HepG2 (cell line): Measurements from ENCODE around the gene NSUN6. TPM values are rescaled to one million over a fixed set of nuclear protein-coding genes. Genes with fewer than 3 reads are reported as not detected.

ENCODE experiments used
- BORCS8-MEF2B ChIP-seq: sonication (generic); formaldehyde crosslinking; IDR thresholded peaks from 2 replicates; pipeline ENCODE4 v1.8.0; 2022; ENCODE audit warnings: mild to moderate bottlenecking, missing genetic modification reagents
- CBFB ChIP-seq: sonication (generic); formaldehyde crosslinking; IDR thresholded peaks from 2 replicates; pipeline ENCODE4 v1.4.0; 2020; ENCODE audit warnings: missing genetic modification reagents
- ETV6 ChIP-seq: sonication (generic); formaldehyde crosslinking; conservative IDR thresholded peaks from 2 replicates; pipeline ENCODE4 v1.4.0; 2020; ENCODE audit warnings: missing genetic modification reagents
- MIER2 ChIP-seq: IDR thresholded peaks from 2 replicates; pipeline ENCODE4 v1.6.1; 2016; ENCODE audit warnings: missing biosample characterization, missing genetic modification reagents
- NBN ChIP-seq: fragments of 450-650 bp; conservative IDR thresholded peaks from 2 replicates; pipeline ENCODE4 v1.6.1; 2017
- NFKBIZ ChIP-seq: IDR thresholded peaks from 2 replicates; pipeline ENCODE4 v1.6.1; 2018; ENCODE audit warnings: missing genetic modification reagents, missing compliant biosample characterization
- PCBP1 ChIP-seq: fragments of 200-400 bp; formaldehyde crosslinking; IDR thresholded peaks from 2 replicates; pipeline ENCODE4 v1.6.1; 2017; ENCODE audit warnings: mild to moderate bottlenecking, low read depth, low read length, borderline replicate concordance
- PPARG ChIP-seq: conservative IDR thresholded peaks from 2 replicates; pipeline ENCODE4 v1.6.1; 2016; ENCODE audit warnings: missing biosample characterization, missing genetic modification reagents
- RFX1 ChIP-seq: fragments of 450-650 bp; IDR thresholded peaks from 2 replicates; pipeline ENCODE4 v1.6.1; 2017
- YY1 ChIP-seq: IDR thresholded peaks from 2 replicates; pipeline ENCODE4 v1.6.1; 2011; ENCODE audit warnings: low read length, low read depth, moderate library complexity, mild to moderate bottlenecking; ENCODE audit not compliant: insufficient read depth, insufficient replicate concordance
- ZNF256 ChIP-seq: sonication (generic); formaldehyde crosslinking; conservative IDR thresholded peaks from 2 replicates; pipeline ENCODE4 v1.4.0; 2020; ENCODE audit warnings: missing genetic modification reagents
- ZNF367 ChIP-seq: sonication (generic); formaldehyde crosslinking; IDR thresholded peaks from 2 replicates; pipeline ENCODE4 v1.4.0; 2020; ENCODE audit warnings: missing genetic modification reagents, borderline replicate concordance
- ZNF563 ChIP-seq: sonication (generic); formaldehyde crosslinking; IDR thresholded peaks from 2 replicates; pipeline ENCODE4 v1.8.0; 2022; ENCODE audit warnings: mild to moderate bottlenecking, moderate library complexity, missing genetic modification reagents
- ZNF790 ChIP-seq: sonication (generic); formaldehyde crosslinking; IDR thresholded peaks from 2 replicates; pipeline ENCODE4 v1.8.0; 2022; ENCODE audit warnings: missing genetic modification reagents, mild to moderate bottlenecking, borderline replicate concordance
- polyA plus RNA-seq, 8 experiments: library from polyadenylated mRNA; depleted of rRNA in 3 of 8; stranded (reverse) in 7 of 8; unstranded in 1 of 8; fragments of >200 nt; fragmentation: Illumina TruSeq in 4 of 8; extraction: Trizol in 4 of 8; gene quantifications; 2 replicates each; pipeline versions ENCODE4 v1.2.1 to v1.2.3, GENCODE V29; 2011 to 2016; ENCODE audit warnings: low read depth in 4 of 8, missing spikeins in 1 of 8, mixed read lengths in 1 of 8; ENCODE audit not compliant: insufficient read depth in 1 of 8
- total RNA-seq, 5 experiments: library from RNA; depleted of rRNA; stranded (reverse); fragments of >200 nt; fragmentation: Illumina TruSeq; extraction: Trizol; gene quantifications; 2 replicates each; pipeline ENCODE4 v1.2.3, GENCODE V29; 2016; ENCODE audit warnings: low read depth in 1 of 5
- TF ChIP-seq, protein P1 (sequence below): sonication (generic); formaldehyde crosslinking; IDR thresholded peaks from 2 replicates; pipeline ENCODE4 v1.8.1; 2022; ENCODE audit warnings: low read depth, mild to moderate bottlenecking, missing genetic modification reagents
- TF ChIP-seq, protein P2 (sequence below): sonication (generic); formaldehyde crosslinking; IDR thresholded peaks from 2 replicates; pipeline ENCODE4 v1.4.0; 2020; ENCODE audit warnings: mild to moderate bottlenecking, low read depth, missing genetic modification reagents
- TF ChIP-seq, protein P3 (sequence below): sonication (generic); formaldehyde crosslinking; IDR thresholded peaks from 2 replicates; pipeline ENCODE4 v1.5.0; 2020; ENCODE audit warnings: missing genetic modification reagents
- TF ChIP-seq, protein P4 (sequence below): sonication (generic); formaldehyde crosslinking; IDR thresholded peaks from 2 replicates; pipeline ENCODE4 v1.5.0; 2020; ENCODE audit warnings: mild to moderate bottlenecking, missing genetic modification reagents
- TF ChIP-seq, protein P5 (sequence below): IDR thresholded peaks from 2 replicates; pipeline ENCODE4 v1.4.0; 2020; ENCODE audit warnings: mild to moderate bottlenecking, missing genetic modification reagents

The NSUN6 gene
- total and polyA plus RNA-seq, 2 of the 13 experiments (the other 11 are each of a cell fraction or from before 2014, with no cell fraction given) = 17.2 to 19.3 TPM

DNA sequence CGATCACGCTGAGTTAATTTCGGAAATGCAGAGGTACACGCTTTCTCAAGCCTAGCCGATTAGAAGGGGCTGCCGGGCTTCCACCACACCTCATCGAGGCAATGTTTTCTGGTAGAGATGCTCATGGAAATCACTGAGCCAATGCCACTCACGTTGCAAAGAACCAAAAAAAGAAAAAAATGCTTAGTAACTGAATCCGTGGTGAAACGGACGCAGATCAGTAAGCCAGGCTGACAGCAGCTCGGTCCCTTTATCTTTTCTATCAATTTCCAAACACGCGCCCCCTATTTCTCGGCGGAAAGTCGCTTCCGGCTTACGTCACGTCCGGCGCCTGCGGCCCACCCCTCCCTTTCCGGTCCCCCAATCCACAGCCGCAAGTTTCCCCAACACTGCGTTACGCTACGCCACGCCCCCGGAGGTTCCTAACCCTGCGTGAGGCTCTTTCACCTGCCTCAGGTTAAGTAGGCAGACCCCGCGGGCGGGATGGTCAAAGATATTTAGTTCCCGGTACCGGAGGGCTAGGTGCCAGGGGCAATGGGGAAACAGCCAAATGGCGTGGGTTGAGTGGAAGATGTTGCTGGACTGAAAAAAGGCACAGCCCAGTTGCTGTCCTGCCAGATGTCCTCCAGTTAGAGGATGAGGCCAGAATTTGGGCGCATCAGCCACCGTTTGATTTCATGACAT lies at the start of gene NSUN6 (continued):
- TF ChIP-seq, protein P1, sequence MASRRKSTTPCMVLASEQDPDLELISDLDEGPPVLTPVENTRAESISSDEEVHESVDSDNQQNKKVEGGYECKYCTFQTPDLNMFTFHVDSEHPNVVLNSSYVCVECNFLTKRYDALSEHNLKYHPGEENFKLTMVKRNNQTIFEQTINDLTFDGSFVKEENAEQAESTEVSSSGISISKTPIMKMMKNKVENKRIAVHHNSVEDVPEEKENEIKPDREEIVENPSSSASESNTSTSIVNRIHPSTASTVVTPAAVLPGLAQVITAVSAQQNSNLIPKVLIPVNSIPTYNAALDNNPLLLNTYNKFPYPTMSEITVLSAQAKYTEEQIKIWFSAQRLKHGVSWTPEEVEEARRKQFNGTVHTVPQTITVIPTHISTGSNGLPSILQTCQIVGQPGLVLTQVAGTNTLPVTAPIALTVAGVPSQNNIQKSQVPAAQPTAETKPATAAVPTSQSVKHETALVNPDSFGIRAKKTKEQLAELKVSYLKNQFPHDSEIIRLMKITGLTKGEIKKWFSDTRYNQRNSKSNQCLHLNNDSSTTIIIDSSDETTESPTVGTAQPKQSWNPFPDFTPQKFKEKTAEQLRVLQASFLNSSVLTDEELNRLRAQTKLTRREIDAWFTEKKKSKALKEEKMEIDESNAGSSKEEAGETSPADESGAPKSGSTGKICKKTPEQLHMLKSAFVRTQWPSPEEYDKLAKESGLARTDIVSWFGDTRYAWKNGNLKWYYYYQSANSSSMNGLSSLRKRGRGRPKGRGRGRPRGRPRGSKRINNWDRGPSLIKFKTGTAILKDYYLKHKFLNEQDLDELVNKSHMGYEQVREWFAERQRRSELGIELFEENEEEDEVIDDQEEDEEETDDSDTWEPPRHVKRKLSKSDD (CRISPR knock-in tag) = no peak
- no peak for TF ChIP-seq YY1
- TF ChIP-seq RFX1 = no peak
- TF ChIP-seq ZNF563 (CRISPR knock-in tag) = peak; percentile 70
- TF ChIP-seq, protein P2, sequence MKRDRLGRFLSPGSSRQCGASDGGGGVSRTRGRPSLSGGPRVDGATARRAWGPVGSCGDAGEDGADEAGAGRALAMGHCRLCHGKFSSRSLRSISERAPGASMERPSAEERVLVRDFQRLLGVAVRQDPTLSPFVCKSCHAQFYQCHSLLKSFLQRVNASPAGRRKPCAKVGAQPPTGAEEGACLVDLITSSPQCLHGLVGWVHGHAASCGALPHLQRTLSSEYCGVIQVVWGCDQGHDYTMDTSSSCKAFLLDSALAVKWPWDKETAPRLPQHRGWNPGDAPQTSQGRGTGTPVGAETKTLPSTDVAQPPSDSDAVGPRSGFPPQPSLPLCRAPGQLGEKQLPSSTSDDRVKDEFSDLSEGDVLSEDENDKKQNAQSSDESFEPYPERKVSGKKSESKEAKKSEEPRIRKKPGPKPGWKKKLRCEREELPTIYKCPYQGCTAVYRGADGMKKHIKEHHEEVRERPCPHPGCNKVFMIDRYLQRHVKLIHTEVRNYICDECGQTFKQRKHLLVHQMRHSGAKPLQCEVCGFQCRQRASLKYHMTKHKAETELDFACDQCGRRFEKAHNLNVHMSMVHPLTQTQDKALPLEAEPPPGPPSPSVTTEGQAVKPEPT (CRISPR knock-in tag) = no peak
- TF ChIP-seq NBN = no peak
- TF ChIP-seq ETV6 (CRISPR knock-in tag) = no peak
- no peak for TF ChIP-seq BORCS8-MEF2B (CRISPR knock-in tag)
- TF ChIP-seq, protein P3, sequence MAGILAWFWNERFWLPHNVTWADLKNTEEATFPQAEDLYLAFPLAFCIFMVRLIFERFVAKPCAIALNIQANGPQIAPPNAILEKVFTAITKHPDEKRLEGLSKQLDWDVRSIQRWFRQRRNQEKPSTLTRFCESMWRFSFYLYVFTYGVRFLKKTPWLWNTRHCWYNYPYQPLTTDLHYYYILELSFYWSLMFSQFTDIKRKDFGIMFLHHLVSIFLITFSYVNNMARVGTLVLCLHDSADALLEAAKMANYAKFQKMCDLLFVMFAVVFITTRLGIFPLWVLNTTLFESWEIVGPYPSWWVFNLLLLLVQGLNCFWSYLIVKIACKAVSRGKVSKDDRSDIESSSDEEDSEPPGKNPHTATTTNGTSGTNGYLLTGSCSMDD (CRISPR knock-in tag) = no peak
- TF ChIP-seq, protein P4, sequence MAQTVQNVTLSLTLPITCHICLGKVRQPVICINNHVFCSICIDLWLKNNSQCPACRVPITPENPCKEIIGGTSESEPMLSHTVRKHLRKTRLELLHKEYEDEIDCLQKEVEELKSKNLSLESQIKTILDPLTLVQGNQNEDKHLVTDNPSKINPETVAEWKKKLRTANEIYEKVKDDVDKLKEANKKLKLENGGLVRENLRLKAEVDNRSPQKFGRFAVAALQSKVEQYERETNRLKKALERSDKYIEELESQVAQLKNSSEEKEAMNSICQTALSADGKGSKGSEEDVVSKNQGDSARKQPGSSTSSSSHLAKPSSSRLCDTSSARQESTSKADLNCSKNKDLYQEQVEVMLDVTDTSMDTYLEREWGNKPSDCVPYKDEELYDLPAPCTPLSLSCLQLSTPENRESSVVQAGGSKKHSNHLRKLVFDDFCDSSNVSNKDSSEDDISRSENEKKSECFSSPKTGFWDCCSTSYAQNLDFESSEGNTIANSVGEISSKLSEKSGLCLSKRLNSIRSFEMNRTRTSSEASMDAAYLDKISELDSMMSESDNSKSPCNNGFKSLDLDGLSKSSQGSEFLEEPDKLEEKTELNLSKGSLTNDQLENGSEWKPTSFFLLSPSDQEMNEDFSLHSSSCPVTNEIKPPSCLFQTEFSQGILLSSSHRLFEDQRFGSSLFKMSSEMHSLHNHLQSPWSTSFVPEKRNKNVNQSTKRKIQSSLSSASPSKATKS (CRISPR knock-in tag) = no peak
- no peak for TF ChIP-seq CBFB (CRISPR knock-in tag)
- no peak for TF ChIP-seq ZNF367
- no peak for TF ChIP-seq ZNF790 (CRISPR knock-in tag)
- TF ChIP-seq NFKBIZ (CRISPR knock-in tag) = peak; percentile 24; the same call in 1 of the 2 replicates
- no peak for TF ChIP-seq MIER2 (CRISPR knock-in tag)
- no peak for TF ChIP-seq PPARG (CRISPR knock-in tag)
- no peak for TF ChIP-seq PCBP1
- no peak for TF ChIP-seq ZNF256 (CRISPR knock-in tag)
- TF ChIP-seq, protein P5, sequence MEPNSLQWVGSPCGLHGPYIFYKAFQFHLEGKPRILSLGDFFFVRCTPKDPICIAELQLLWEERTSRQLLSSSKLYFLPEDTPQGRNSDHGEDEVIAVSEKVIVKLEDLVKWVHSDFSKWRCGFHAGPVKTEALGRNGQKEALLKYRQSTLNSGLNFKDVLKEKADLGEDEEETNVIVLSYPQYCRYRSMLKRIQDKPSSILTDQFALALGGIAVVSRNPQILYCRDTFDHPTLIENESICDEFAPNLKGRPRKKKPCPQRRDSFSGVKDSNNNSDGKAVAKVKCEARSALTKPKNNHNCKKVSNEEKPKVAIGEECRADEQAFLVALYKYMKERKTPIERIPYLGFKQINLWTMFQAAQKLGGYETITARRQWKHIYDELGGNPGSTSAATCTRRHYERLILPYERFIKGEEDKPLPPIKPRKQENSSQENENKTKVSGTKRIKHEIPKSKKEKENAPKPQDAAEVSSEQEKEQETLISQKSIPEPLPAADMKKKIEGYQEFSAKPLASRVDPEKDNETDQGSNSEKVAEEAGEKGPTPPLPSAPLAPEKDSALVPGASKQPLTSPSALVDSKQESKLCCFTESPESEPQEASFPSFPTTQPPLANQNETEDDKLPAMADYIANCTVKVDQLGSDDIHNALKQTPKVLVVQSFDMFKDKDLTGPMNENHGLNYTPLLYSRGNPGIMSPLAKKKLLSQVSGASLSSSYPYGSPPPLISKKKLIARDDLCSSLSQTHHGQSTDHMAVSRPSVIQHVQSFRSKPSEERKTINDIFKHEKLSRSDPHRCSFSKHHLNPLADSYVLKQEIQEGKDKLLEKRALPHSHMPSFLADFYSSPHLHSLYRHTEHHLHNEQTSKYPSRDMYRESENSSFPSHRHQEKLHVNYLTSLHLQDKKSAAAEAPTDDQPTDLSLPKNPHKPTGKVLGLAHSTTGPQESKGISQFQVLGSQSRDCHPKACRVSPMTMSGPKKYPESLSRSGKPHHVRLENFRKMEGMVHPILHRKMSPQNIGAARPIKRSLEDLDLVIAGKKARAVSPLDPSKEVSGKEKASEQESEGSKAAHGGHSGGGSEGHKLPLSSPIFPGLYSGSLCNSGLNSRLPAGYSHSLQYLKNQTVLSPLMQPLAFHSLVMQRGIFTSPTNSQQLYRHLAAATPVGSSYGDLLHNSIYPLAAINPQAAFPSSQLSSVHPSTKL (CRISPR knock-in tag) = peak; percentile 15; the same call in 1 of the 2 replicates
